ENCODE data around the gene ACACA.
"Not testable (repeated sequence)": the region's sequence is repeated elsewhere in the genome, so short reads cannot be mapped to it uniquely, and the experiment has no call there.

DNA sequence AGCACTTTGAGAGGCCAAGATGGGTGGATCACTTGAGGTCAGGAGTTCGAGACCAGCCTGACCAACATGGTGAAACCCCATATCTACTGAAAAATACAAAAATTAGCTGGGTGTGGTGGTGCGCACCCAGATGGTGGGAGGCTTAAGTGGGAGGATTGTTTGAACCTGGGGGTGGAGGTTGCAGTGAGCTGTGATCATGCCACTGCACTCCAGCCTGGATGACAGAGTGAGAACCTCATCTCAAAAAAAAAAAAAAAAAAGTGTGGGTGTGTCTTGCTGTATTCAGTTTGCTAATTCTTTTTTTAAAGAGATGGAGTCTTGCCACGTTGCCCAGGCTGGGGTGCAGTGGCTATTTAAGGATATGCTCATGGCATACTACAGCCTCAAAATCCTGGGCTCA lies 333.2 kb downstream of the ACACA start:
- TF ChIP-seq, protein P1, sequence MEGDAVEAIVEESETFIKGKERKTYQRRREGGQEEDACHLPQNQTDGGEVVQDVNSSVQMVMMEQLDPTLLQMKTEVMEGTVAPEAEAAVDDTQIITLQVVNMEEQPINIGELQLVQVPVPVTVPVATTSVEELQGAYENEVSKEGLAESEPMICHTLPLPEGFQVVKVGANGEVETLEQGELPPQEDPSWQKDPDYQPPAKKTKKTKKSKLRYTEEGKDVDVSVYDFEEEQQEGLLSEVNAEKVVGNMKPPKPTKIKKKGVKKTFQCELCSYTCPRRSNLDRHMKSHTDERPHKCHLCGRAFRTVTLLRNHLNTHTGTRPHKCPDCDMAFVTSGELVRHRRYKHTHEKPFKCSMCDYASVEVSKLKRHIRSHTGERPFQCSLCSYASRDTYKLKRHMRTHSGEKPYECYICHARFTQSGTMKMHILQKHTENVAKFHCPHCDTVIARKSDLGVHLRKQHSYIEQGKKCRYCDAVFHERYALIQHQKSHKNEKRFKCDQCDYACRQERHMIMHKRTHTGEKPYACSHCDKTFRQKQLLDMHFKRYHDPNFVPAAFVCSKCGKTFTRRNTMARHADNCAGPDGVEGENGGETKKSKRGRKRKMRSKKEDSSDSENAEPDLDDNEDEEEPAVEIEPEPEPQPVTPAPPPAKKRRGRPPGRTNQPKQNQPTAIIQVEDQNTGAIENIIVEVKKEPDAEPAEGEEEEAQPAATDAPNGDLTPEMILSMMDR (IDR thresholded peaks at IDR 0.05), result not testable (repeated sequence)
- TF ChIP-seq POLR2A (IDR thresholded peaks at IDR 0.05), result not testable (repeated sequence)

Data from adrenal gland (tissue), 5 donors.